T1000 (cell line): ENCODE measurements around the gene ZNF747.

Experiments
- DNase-seq: peaks from one replicate; lab custom pipeline; 2025; ENCODE audit warnings: mixed read lengths; lab: John Stamatoyannopoulos, UW

The ZNF747 gene

DNA sequence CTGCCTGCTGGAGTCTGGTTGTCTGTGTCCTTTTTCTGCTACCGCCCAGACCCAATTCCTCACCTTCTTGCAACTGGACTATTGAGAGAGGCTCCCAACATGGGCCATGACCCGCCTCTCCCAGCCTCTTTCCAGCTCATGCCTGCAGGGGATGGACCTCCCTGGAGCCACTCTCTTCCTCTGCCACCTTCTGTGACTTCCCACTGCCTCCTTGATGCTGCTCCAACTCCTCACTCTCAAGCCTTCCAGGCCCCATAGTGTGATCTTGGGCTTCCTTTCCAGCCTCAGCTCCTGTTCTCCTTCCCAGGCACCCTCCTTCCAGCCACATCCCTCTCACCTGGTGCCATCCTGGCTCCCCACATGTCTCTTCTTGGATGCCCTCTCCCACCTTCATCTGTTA lies 19.4 kb downstream of the ZNF747 start:
- no peak for DNase-seq

DNA sequence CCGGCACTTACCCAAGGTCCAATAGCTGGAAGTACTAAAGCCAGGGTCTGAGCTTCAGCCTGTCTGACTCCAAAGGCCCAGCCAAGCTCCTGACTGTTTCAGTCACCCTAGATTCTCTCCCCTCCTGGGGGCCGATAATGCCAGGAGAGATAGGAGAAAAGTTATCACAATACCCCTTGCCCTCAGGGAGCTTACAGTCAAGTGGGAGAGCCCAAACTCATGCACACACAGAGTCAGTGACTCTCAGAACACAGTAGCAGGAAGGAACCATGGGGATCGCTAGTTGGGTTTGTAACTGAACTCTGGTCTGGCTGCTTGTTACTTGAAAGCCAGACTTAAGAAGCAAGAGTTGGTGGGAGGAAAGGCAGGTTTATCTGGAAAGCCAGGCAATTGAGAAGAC lies 23.1 kb downstream of the ZNF747 start:
- no peak for DNase-seq

GRCh38 chr16:30510376-30510938 lies 24.2 kb downstream of the ZNF747 start:
- no peak for DNase-seq

- DNase-seq, result no peak
Measured at GRCh38 chr16:30509081-30509765, 25.4 kb downstream of the ZNF747 start.

- no peak for DNase-seq
Measured at GRCh38 chr16:30503403-30504296, 31.0 kb downstream of the ZNF747 start.

DNA sequence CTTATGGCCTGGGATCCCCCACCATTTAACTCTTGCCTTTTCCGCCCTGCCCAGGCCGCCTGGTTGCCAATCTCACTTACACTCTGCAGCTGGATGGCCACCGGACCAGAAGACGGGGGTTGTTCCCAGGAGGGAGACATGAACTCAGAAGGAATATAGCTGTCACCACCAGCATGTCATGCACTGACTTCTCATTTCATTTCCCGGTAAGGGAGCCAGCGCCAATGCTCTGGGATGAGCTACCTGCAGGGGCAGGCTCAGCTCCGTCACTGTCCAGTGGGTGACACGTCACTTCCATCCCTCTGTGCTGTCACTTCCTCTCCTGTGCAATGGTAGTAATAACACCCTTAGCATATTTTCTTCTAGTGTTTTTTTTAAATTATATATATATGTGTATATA lies 35.4 kb downstream of the ZNF747 start:
- no peak for DNase-seq

DNA sequence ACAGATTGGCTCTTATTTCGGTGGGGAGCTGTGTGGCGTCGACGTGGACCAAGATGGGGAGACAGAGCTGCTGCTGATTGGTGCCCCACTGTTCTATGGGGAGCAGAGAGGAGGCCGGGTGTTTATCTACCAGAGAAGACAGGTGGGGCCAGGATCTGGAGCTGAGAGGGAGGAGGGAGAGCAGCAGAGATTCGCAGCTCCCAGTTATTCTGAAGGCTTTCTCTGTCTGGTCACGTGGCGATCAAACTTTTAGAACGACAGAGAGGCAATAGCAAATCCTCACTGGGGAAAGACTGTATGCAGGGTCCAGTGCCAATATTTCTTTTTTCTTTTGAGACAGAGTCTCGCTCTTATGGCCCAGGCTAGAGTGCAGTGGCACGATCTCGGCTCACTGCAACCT lies 39.9 kb downstream of the ZNF747 start:
- DNase-seq, result no peak

DNA sequence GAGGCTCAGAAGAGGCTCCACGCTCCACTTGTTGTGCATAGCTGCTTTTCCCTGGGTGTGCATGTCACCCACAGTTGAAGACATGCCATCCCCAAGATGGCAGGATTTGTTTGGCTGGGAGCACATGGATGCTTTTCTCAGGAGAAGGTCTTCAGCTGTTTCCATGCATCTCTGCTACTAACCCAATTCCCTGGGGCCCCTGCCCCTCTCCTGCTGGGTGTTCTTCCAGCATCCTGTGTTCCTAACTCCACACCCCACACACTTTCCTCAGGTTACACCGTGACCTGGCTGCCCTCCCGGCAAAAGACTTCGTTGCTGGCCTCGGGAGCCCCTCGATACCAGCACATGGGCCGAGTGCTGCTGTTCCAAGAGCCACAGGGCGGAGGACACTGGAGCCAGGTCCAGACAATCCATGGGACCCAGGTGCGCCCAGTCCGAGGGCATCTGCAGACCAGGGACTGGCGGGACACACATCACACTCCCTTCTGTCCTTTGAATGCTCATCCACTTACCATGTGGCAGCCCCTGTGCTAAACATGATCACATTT lies 40.6 kb downstream of the ZNF747 start:
- no peak for DNase-seq

- DNase-seq, result peak; percentile 66
Measured at GRCh38 chr16:30491744-30492308, 42.8 kb downstream of the ZNF747 start.

- no peak for DNase-seq
Measured at GRCh38 chr16:30491229-30491628, 43.4 kb downstream of the ZNF747 start.

DNA sequence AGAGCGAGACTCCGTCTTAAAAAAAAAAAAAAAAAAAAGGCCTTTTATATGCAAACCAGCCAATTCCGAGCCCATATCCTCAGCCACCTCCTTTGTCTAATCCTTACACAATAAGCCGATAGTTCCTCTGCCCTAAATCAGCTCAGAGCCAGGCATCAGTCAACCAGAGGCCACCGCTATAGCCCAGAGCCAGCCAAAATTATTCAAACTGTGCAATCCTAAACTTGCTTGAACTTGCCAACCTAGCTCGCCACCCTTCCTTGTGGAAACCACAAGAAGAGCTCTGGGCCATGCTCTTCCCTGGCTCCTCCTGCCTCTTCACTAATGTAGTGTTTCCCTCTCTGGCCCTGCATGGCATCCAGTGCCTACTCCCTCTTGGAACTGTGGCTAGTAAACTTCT lies 44.4 kb downstream of the ZNF747 start:
- DNase-seq, result no peak

- no peak for DNase-seq
Measured at GRCh38 chr16:30488764-30489605, 45.7 kb downstream of the ZNF747 start.

GRCh38 chr16:30485818-30486436 lies 48.7 kb downstream of the ZNF747 start:
- DNase-seq, result no peak

GRCh38 chr16:30484887-30485286 lies 49.8 kb downstream of the ZNF747 start:
- DNase-seq, result no peak

DNA sequence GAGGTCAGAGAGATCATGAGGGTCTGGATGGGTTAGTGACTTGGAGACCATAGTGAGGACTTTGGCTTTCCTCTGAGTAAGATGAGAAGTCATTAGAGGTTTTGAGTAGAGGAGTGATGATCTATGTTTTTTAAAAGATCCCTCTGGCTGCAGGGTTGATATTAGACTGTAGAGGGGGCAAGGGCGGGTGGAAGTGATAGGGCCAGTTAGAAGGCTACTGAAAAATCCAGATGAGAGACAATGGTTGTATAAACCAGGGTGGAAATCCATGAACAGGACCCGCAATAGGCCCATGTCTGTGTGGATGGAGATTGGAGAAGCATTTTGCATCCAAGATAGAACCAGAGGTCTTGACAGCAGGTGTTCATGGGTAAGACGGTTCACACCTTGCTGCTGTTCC lies 52.3 kb downstream of the ZNF747 start:
- DNase-seq, result no peak

DNA sequence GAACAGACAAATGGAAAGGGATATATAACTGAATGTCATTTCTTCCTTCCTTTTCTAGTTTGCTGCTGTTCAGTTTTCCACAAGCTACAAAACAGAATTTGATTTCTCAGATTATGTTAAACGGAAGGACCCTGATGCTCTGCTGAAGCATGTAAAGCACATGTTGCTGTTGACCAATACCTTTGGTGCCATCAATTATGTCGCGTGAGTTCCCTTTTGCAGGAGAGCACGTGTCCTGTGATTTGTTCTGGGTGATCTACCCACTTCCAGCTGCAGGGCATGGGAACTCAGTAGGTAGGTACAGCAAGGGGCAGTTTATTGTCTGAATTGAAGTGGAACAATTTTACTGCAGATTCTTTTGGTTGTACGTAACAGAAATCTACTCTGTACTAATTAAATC lies 53.3 kb downstream of the ZNF747 start:
- DNase-seq, result no peak
